GM10266 (cell line): ENCODE data around the gene FARP2.

ENCODE experiments used
- DNase-seq: peaks from one replicate; pipeline ENCODE4 v3.0.0; 2012; ENCODE audit errors: extremely low spot score
- CTCF ChIP-seq: IDR thresholded peaks from 2 replicates; pipeline ENCODE4 v1.5.1; 2012; ENCODE audit warnings: mild to moderate bottlenecking, low read depth; ENCODE audit not compliant: control insufficient read depth, insufficient read depth; ENCODE audit errors: missing control alignments

The FARP2 gene

GRCh38 chr2:241506793-241507429 is 150.8 kb downstream of the FARP2 start:
- no peak for DNase-seq

GRCh38 chr2:241507430-241508239 is 151.6 kb downstream of the FARP2 start:
- peak; percentile 61 for DNase-seq
- TF ChIP-seq CTCF = peak; percentile 16

More at GRCh38 chr2:241506793-241507429, 150.8 kb downstream of the FARP2 start:
- no peak for TF ChIP-seq CTCF

GRCh38 chr2:241508240-241509154 is 152.4 kb downstream of the FARP2 start, which contains the start of gene STK25:
Gene STK25, minus strand, starts transcription at chr2:241508584. Its CDS starts 549 bp downstream, at chr2:241508035.
- DNase-seq = peak; percentile 99
- no peak for TF ChIP-seq CTCF

GRCh38 chr2:241509155-241509784 is 153.2 kb downstream of the FARP2 start:
- DNase-seq = no peak

GRCh38 chr2:241511091-241511741 is 155.1 kb downstream of the FARP2 start:
- no peak for TF ChIP-seq CTCF
- DNase-seq = no peak

More at GRCh38 chr2:241509155-241509784, 153.2 kb downstream of the FARP2 start:
- no peak for TF ChIP-seq CTCF

- no peak for DNase-seq
- no peak for TF ChIP-seq CTCF
Measured at GRCh38 chr2:241514553-241514952, 158.5 kb downstream of the FARP2 start.
